ENCODE results near the gene TENM3. TPM values are rescaled to one million over a fixed set of nuclear protein-coding genes. Genes with fewer than 3 reads are reported as not detected.

Gene TENM3
- total RNA-seq, 1 experiment from 2014 or later = 0.87 TPM

DNA sequence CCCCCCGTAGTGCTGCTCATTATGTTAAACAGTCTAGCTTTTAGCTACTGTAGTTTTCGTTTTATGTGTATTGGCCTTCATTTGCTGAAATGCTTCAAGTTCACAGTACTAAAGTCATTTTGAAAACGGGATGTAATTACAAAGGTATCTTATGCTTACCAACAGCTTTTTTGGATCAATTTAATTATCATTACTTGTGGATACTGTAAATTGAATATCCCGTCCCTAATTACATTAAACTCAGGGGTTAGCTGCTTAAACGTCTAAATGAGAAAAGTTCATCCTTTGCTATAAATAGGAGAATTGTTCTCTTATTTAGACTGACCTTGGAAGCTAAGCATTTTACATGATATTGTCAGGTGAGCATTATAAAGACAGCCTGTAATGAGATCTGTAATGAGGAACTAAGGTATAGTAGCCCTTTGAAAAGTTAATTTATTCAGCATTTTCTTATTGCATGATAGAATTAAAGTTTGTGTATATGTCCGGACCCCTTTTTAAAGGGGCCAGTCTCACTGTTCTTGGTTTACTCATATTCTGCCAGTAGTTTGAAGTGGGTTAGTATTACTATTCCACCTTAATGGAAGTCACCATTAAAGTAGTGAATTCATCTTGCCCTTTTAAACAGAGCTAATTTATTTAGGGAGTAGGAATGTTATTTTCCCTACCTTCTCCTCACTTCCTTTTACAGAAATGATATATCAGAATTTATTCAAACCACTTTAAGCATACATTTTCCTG is 252.6 kb downstream of the TENM3 start:
- H3F3A ChIP-seq (ENCODE audit: low read length, unreplicated experiment) = no peaks in the 10 kb centered on the region
- no peak overlapping the region for H3K4me2 ChIP-seq (ENCODE audit: low read length)
- CTCF ChIA-PET = no interaction called here
- intact Hi-C loops (cut with micrococcal nuclease) = no loop called here
- no peaks in the 10 kb centered on the region for H3K9me3 ChIP-seq (ENCODE audit: low read length)
- POLR2A ChIA-PET (ENCODE audit: unreplicated experiment) = no interaction called here
- DNase-seq = no peak
- H3K4me3 ChIP-seq (ENCODE audit: low read length) = no peak overlapping the region
- no peaks in the 10 kb centered on the region for H3K9me2 ChIP-seq (replicated peaks; ENCODE audit: low read length)
- no peaks in the 10 kb centered on the region for H3K27me3 ChIP-seq (ENCODE audit: low read length)
- H2AFZ ChIP-seq (ENCODE audit: low read length) = no peak overlapping the region
- TF ChIP-seq CTCF (conservative IDR thresholded peaks at IDR 0.05; ENCODE audit: low read depth, low read length) = no peak
- ATAC-seq = no peak
- H4K20me1 ChIP-seq (ENCODE audit: low read length) = no peaks in the 10 kb centered on the region
- no TSS peak for BruUV-seq (replicated peaks)
- no peaks in the 10 kb centered on the region for H3K79me2 ChIP-seq (ENCODE audit: low read length)
- H3K4me1 ChIP-seq (ENCODE audit: insufficient read depth, low read length) = no peaks in the 10 kb centered on the region
- no peak overlapping the region for H3K27ac ChIP-seq (ENCODE audit: low read length)
- no peaks in the 10 kb centered on the region for H3K36me3 ChIP-seq (ENCODE audit: low read depth, low read length)
- no peak overlapping the region for H3K9ac ChIP-seq (ENCODE audit: low read length)

- H3K79me2 ChIP-seq (ENCODE audit: low read length) = no peaks in the 10 kb centered on the region
- BruUV-seq (replicated peaks) = no TSS peak
- POLR2A ChIA-PET (ENCODE audit: unreplicated experiment) = no interaction called here
Observed at GRCh38 chr4:182496408-182496807, 253.2 kb downstream of the TENM3 start.

GRCh38 chr4:182502064-182502463 is 258.9 kb downstream of the TENM3 start:
- Histone ChIP-seq H4K20me1 (ENCODE audit: low read length) (no peaks in the 10 kb centered on the region), H3K27ac (ENCODE audit: low read length) (no peak overlapping the region), H3K9me2 (replicated peaks; ENCODE audit: low read length) (no peaks in the 10 kb centered on the region), H3K9ac (ENCODE audit: low read length) (no peak overlapping the region), H3K9me3 (ENCODE audit: low read length) (no peaks in the 10 kb centered on the region), H3F3A (ENCODE audit: low read length, unreplicated experiment) (no peaks in the 10 kb centered on the region), H2AFZ (ENCODE audit: low read length) (no peak overlapping the region), H3K36me3 (ENCODE audit: low read depth, low read length) (no peaks in the 10 kb centered on the region), H3K27me3 (ENCODE audit: low read length) (no peaks in the 10 kb centered on the region), H3K4me1 (ENCODE audit: insufficient read depth, low read length) (no peaks in the 10 kb centered on the region), H3K4me2 (ENCODE audit: low read length) (no peak overlapping the region), H3K4me3 (ENCODE audit: low read length) (no peak overlapping the region), H3K79me2 (ENCODE audit: low read length) (no peaks in the 10 kb centered on the region)
- no peak for TF ChIP-seq EZH2 (IDR thresholded peaks at IDR 0.05; ENCODE audit: low read length, unreplicated experiment)
- TF ChIP-seq EZH2phosphoT487 (IDR thresholded peaks at IDR 0.05; ENCODE audit: borderline replicate concordance, low read length) = no peak
- no peak for TF ChIP-seq CTCF (conservative IDR thresholded peaks at IDR 0.05; ENCODE audit: low read depth, low read length)
- ATAC-seq (no peak), DNase-seq (no peak)
- ChIA-PET CTCF (no interaction called here), POLR2A (ENCODE audit: unreplicated experiment) (no interaction called here)
- BruUV-seq (replicated peaks) = no TSS peak
- intact Hi-C loops (cut with micrococcal nuclease) = no loop called here

More at GRCh38 chr4:182496408-182496807, 253.2 kb downstream of the TENM3 start:
- no peak overlapping the region for H3K4me2 ChIP-seq (ENCODE audit: low read length)
- CTCF ChIA-PET = no interaction called here
- no peaks in the 10 kb centered on the region for H3K36me3 ChIP-seq (ENCODE audit: low read depth, low read length)
- TF ChIP-seq EZH2 (IDR thresholded peaks at IDR 0.05; ENCODE audit: low read length, unreplicated experiment) = no peak
- no peak for TF ChIP-seq CTCF (conservative IDR thresholded peaks at IDR 0.05; ENCODE audit: low read depth, low read length)
- no peak for TF ChIP-seq EZH2phosphoT487 (IDR thresholded peaks at IDR 0.05; ENCODE audit: borderline replicate concordance, low read length)
- H3K27ac ChIP-seq (ENCODE audit: low read length) = no peak overlapping the region
- H3K4me3 ChIP-seq (ENCODE audit: low read length) = no peak overlapping the region
- H3F3A ChIP-seq (ENCODE audit: low read length, unreplicated experiment) = no peaks in the 10 kb centered on the region
- no peaks in the 10 kb centered on the region for H3K27me3 ChIP-seq (ENCODE audit: low read length)
- no peaks in the 10 kb centered on the region for H3K9me2 ChIP-seq (replicated peaks; ENCODE audit: low read length)
- ATAC-seq (no peak), DNase-seq (no peak)
- H2AFZ ChIP-seq (ENCODE audit: low read length) = no peak overlapping the region
- intact Hi-C loops (cut with micrococcal nuclease) = no loop called here
- no peaks in the 10 kb centered on the region for H3K9me3 ChIP-seq (ENCODE audit: low read length)
- H3K9ac ChIP-seq (ENCODE audit: low read length) = no peak overlapping the region
- no peaks in the 10 kb centered on the region for H3K4me1 ChIP-seq (ENCODE audit: insufficient read depth, low read length)
- H4K20me1 ChIP-seq (ENCODE audit: low read length) = no peaks in the 10 kb centered on the region
